Activated CD4-positive, alpha-beta memory T cell treated with anti-CD3 and anti-CD28 coated beads for 36 hours (primary cell): ENCODE results near the gene GPC3. TPM values are rescaled to one million over a fixed set of nuclear protein-coding genes. Genes with fewer than 3 reads are reported as not detected.

Experiments
- CTCF ChIA-PET: fragments of 350-600 bp; sonication (Branson Sonifier 250); formaldehyde crosslinking; loops from one replicate; lab custom pipeline; 2021; ENCODE audit warnings: antibody characterized with exemption, inconsistent platforms; lab: Charles Lee
- POLR2A ChIA-PET: fragments of 350-600 bp; sonication (Branson Sonifier 250); formaldehyde crosslinking; loops from one replicate; lab custom pipeline; 2021; ENCODE audit warnings: antibody characterized with exemption; lab: Charles Lee
- DNase-seq: peaks from one replicate; pipeline ENCODE4 v3.0.0-alpha.2; 2020
- H3K27ac Mint-ChIP-seq: one replicate; pipeline ENCODE4 v1.8.0; 2021; ENCODE audit warnings: mixed read lengths
- H3K27me3 Mint-ChIP-seq: one replicate; pipeline ENCODE4 v1.8.0; 2021; ENCODE audit warnings: mixed read lengths
- H3K36me3 Mint-ChIP-seq: one replicate; pipeline ENCODE4 v1.8.0; 2021; ENCODE audit warnings: mixed read lengths
- H3K4me1 Mint-ChIP-seq: one replicate; pipeline ENCODE4 v1.8.0; 2021; ENCODE audit warnings: low read depth, mixed read lengths
- H3K4me3 Mint-ChIP-seq: one replicate; pipeline ENCODE4 v1.8.0; 2021; ENCODE audit warnings: mild to moderate bottlenecking, mixed read lengths
- H3K9me3 Mint-ChIP-seq: one replicate; pipeline ENCODE4 v1.8.0; 2021; ENCODE audit warnings: mixed read lengths
- intact Hi-C: fragments of 100-400 bp; cut with micrococcal nuclease; formaldehyde crosslinking; loops from one replicate; pipeline ENCODE4 v1.15.1; 2023
- total RNA-seq, 2 experiments: library from RNA; stranded (reverse); gene quantifications; one replicate each; pipeline ENCODE4 v1.2.3, GENCODE V29; 2021

The GPC3 gene
- total RNA-seq, 2 experiments from 2014 or later = 0.14 to 0.39 TPM

DNA sequence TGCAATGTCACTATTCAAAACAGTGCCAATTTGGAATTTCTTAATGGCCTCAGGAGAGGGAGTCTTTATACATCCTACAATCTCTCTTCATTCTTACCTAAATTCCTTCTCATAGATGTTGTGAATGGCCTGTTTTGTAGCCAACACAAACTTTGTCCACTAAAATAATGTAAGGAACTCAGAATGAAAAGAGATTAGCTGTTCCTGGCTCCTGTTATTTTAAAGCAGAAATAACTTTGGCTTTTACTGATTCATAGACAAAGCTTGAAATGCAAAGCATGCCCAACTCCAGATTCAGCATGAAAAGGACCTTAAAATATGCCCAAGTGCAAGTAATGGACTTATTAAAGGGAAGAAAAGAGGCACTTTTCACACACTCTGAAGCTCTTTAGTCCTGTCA lies 424.1 kb downstream of the GPC3 start:
- ChIA-PET CTCF (no interaction called here), POLR2A (no interaction called here)
- no peaks in the 10 kb centered on the region for H3K4me1 Mint-ChIP-seq
- no peaks in the 10 kb centered on the region for H3K36me3 Mint-ChIP-seq
- no peak for DNase-seq
- intact Hi-C loops = no loop called here
- H3K27ac Mint-ChIP-seq = no peak overlapping the region
- no peaks in the 10 kb centered on the region for H3K9me3 Mint-ChIP-seq
- H3K27me3 Mint-ChIP-seq = no peaks in the 10 kb centered on the region
- no peak overlapping the region for H3K4me3 Mint-ChIP-seq

DNA sequence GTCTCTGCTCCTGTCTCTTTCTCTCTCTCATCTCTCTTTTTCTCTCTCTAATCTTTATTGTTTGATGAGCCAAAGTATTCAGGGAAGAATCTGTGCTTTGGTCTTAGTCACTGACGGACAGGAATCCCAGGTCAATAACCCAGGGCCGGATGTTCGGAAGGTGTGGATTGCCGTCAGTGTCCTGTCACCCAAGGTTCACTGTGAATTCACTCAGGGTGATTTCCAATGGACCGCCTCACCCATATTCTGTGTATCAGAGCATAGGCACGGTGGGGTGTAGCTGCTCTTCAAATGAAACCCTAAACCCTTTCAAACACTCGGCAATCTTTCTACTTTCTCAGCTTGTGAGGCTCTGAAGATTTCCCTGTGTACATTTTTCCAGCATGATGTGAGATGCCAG lies 425.5 kb downstream of the GPC3 start:
- Mint-ChIP-seq H3K4me3 (no peak overlapping the region), H3K36me3 (peaks cover 2% of the 10 kb centered on the region), H3K27ac (no peak overlapping the region), H3K27me3 (peaks cover 3% of the 10 kb centered on the region), H3K4me1 (no peaks in the 10 kb centered on the region), H3K9me3 (peaks cover 3% of the 10 kb centered on the region)
- intact Hi-C loops = no loop called here
- ChIA-PET POLR2A (no interaction called here), CTCF (no interaction called here)
- no peak for DNase-seq

DNA sequence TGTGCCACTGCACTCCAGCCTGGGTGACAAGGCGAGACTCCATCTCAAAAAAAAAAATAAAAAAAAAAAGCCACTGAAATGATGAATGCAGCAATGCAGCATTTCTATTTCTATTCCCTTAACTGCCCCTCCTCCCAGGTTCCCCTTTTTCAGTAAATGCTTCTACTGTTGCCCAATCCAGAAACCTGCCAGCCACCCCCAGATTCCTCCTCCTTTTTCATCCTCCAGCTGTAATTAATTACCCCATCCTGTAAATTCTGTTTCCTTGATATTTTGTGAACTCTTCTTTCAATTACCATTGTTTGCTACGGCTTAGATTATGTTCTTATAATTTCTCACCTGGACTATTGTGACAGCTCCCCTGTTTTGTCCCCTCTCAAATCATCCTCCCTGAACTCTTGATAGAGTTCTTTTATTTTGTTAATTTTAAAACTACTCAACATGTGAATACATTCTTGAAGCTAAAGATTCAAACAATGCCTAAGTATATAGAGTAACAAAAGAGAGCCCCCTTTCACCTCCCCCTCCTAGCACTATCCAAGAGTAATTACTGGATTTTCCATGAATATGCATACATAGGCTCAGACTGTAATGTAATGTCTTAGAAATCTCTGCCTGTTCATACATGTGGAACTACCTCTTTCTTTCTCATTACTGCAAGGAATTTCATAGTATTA lies 429.5 kb downstream of the GPC3 start:
- no peak overlapping the region for H3K27ac Mint-ChIP-seq
- H3K9me3 Mint-ChIP-seq = peaks cover 6% of the 10 kb centered on the region
- H3K27me3 Mint-ChIP-seq = peaks cover 3% of the 10 kb centered on the region
- DNase-seq = no peak
- CTCF ChIA-PET = no interaction called here
- no peak overlapping the region for H3K4me3 Mint-ChIP-seq
- no peaks in the 10 kb centered on the region for H3K4me1 Mint-ChIP-seq
- POLR2A ChIA-PET = no interaction called here
- intact Hi-C loops = no loop called here
- peaks cover 2% of the 10 kb centered on the region for H3K36me3 Mint-ChIP-seq

DNA sequence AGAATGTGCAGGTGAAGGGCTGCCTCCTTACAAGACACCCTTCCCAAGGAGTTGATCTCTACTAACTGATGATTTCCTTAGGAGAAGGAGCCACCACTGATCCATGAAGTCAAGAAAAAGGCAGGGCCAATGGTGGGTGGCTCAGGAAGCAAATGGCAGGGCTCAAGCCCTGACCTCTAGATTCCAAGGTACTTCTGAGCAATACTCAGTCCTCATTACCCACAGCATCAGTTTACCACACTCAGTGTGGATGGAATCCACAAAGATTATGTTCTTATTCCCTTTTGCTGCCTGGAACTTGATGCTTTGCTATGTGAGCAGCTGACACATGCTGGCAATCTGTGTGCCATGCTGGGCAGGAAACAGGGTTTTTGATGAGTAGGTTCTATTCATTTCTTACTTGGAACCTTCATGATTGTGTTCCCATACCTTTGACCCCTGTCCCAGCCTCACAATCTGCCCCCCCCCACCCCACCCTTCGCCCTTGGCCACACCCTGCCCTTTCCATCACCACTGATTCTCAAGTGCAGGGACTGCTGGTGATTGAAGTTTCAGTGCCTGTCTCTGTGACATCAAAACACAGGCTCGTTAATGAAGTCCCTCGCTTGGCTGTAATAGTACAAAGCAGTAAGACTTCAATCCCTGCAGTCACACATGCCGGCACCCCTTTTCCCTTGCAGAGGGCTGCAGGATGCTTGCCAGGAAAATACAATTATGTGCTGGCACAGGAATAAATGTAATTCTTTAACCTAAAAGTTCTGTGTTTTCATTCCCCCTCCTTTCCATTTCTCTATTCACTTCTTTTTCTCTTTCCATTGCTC lies 434.5 kb downstream of the GPC3 start:
- ChIA-PET POLR2A (no interaction called here), CTCF (no interaction called here)
- Mint-ChIP-seq H3K36me3 (peaks cover 2% of the 10 kb centered on the region), H3K27ac (no peak overlapping the region), H3K4me1 (no peaks in the 10 kb centered on the region), H3K9me3 (peaks cover 8% of the 10 kb centered on the region), H3K27me3 (peaks cover 3% of the 10 kb centered on the region), H3K4me3 (no peak overlapping the region)
- intact Hi-C loops = loop anchor here (1.0 kb wide), 1 partner anchor 12 kb away; no protein-coding TSS in a partner anchor
- no peak for DNase-seq

DNA sequence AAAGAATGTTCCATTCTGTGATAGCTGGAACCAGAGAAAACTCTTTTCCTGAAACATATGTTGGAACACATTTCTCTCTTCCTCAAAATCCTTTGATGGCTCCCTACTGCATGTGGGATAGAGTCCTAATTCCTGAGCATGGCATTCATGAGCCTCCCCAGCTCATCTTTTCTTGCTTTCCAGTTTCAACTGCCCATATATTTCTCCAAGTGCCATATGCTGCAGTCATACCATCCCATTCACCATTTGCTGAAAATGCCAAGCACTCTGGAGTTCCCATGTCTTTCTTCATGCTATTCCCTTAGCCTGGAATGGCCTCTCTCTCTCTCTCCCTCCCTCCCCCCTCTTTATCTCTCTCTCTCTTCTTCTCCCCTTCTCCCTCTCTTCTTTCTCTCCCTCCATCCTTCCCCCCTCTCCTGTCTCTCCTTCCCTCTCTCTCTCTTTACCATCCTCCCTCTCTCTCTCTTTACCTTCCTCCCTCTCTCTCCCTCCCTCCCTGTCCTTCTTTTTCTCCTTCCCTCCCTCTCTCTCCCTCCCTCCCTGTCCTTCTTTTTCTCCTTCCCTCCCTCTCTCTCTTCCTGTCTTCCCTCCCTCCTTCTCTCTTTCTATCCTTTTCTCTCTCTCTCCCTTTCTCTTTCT lies 436.0 kb downstream of the GPC3 start:
- ChIA-PET POLR2A (no interaction called here), CTCF (no interaction called here)
- Mint-ChIP-seq H3K9me3 (peaks cover 3% of the 10 kb centered on the region), H3K4me1 (no peaks in the 10 kb centered on the region), H3K36me3 (no peaks in the 10 kb centered on the region), H3K27me3 (no peaks in the 10 kb centered on the region), H3K4me3 (no peak overlapping the region), H3K27ac (no peak overlapping the region)
- intact Hi-C loops = no loop called here
- no peak for DNase-seq

DNA sequence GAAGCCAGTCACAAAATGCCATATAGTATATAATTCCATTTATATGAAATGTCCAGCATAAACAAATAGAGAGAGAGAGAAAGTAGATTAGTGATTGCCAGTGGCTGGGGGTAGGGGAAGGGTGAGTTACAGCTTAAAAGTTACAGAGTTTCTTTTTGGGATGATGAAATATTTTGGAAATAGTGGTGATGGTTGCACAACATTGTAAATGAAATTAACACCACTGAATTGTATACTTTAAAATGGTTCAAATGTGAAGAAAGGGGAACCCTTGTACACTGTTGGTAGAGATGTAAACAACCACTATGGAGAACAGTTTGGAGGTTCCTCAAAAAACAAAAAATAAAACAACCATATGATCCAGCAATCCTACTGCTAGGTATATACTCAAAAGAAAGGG lies 439.0 kb downstream of the GPC3 start:
- intact Hi-C loops = no loop called here
- DNase-seq = no peak
- ChIA-PET POLR2A (no interaction called here), CTCF (no interaction called here)
- Mint-ChIP-seq H3K9me3 (peaks cover 2% of the 10 kb centered on the region), H3K27me3 (no peaks in the 10 kb centered on the region), H3K4me1 (no peaks in the 10 kb centered on the region), H3K4me3 (no peak overlapping the region), H3K36me3 (no peaks in the 10 kb centered on the region), H3K27ac (no peak overlapping the region)

DNA sequence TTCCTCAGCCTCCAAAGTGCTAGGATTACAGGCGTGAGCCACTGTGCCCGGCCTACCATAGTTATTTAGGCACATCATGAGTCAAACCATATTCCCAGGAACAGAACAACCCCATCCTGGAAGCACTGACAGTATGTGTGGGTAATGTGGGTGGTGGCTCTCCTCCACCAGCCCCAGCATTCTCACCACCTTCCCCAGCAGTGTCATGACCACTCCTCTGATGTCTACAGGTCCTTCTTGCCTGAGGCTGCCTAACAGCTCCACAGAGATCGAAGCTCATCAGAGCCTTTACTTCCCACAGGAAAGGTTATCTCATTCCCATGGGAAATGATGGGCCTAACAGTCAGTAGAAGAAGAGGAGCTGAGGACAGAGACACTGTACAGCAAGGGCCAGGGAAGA lies 440.6 kb downstream of the GPC3 start:
- H3K36me3 Mint-ChIP-seq = no peaks in the 10 kb centered on the region
- CTCF ChIA-PET = no interaction called here
- no peak overlapping the region for H3K4me3 Mint-ChIP-seq
- POLR2A ChIA-PET = no interaction called here
- no peak overlapping the region for H3K27ac Mint-ChIP-seq
- H3K27me3 Mint-ChIP-seq = no peaks in the 10 kb centered on the region
- H3K4me1 Mint-ChIP-seq = no peaks in the 10 kb centered on the region
- intact Hi-C loops = no loop called here
- peaks cover 2% of the 10 kb centered on the region for H3K9me3 Mint-ChIP-seq
- DNase-seq = no peak

DNA sequence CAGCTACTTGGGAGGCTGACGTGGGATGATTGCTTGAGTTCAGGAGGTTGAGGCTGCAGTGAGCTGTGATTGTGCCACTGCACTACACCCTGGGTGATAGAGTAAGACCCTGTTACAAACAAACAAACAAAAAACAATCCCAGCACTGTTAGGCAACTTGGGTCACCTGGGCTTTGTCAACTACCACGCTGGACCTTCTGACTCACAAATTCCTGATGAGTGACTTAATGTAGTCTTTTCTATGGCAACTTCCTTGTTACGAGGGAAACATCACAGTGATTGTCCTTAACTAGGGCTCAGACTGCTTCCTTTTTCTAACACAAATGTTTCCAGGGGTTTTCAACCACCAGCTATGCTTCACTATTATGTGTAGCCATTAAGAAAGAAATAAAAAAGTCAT lies 441.3 kb downstream of the GPC3 start:
- H3K36me3 Mint-ChIP-seq = no peaks in the 10 kb centered on the region
- DNase-seq = no peak
- CTCF ChIA-PET = no interaction called here
- intact Hi-C loops = no loop called here
- H3K4me1 Mint-ChIP-seq = no peaks in the 10 kb centered on the region
- H3K9me3 Mint-ChIP-seq = peaks cover 2% of the 10 kb centered on the region
- no peaks in the 10 kb centered on the region for H3K27me3 Mint-ChIP-seq
- POLR2A ChIA-PET = no interaction called here
- H3K27ac Mint-ChIP-seq = no peak overlapping the region
- H3K4me3 Mint-ChIP-seq = no peak overlapping the region

DNA sequence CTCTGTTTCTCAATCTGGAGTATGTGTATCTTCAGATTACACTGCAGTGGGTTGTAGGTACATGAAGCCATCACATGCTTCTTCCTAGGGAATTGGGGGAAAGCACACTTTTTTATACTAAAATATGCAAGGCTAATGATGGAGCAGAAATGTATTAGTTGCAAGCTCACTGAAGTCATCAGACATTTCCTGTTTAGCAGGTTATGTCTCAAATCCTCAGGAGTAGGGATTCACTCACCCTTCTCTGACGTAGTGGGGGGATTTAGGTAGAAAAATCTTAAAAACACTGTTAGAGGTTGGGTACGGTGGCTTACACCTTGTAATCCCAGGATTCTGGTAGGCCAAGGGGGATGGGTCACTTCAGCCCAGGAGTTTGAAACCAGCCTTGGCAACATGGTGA lies 441.7 kb downstream of the GPC3 start:
- no peak for DNase-seq
- no peaks in the 10 kb centered on the region for H3K4me1 Mint-ChIP-seq
- peaks cover 2% of the 10 kb centered on the region for H3K9me3 Mint-ChIP-seq
- H3K4me3 Mint-ChIP-seq = no peak overlapping the region
- ChIA-PET POLR2A (no interaction called here), CTCF (no interaction called here)
- no peaks in the 10 kb centered on the region for H3K36me3 Mint-ChIP-seq
- H3K27me3 Mint-ChIP-seq = no peaks in the 10 kb centered on the region
- intact Hi-C loops = no loop called here
- H3K27ac Mint-ChIP-seq = no peak overlapping the region

DNA sequence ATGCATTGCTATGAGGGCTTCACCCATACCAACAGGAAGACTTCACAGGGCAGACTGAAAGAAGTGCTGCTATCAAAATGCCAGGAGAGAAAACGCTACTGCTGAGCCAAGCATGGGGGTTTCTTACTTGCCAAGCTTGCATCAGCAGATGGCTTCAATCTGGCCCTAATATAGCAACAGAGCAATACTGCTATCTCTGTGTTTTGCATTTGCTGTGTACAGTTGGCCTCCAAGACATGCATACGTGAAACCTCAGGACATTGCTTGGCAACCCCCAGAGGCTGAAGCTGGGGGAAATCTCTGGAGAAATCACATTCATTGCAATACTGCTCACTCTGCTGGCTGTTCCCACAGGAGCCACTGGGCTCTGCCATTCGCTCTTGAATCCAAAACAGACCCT lies 442.9 kb downstream of the GPC3 start:
- intact Hi-C loops = no loop called here
- no peak for DNase-seq
- Mint-ChIP-seq H3K27me3 (no peaks in the 10 kb centered on the region), H3K27ac (no peak overlapping the region), H3K4me3 (no peak overlapping the region), H3K36me3 (no peaks in the 10 kb centered on the region), H3K9me3 (peaks cover 2% of the 10 kb centered on the region), H3K4me1 (no peaks in the 10 kb centered on the region)
- ChIA-PET CTCF (no interaction called here), POLR2A (no interaction called here)

DNA sequence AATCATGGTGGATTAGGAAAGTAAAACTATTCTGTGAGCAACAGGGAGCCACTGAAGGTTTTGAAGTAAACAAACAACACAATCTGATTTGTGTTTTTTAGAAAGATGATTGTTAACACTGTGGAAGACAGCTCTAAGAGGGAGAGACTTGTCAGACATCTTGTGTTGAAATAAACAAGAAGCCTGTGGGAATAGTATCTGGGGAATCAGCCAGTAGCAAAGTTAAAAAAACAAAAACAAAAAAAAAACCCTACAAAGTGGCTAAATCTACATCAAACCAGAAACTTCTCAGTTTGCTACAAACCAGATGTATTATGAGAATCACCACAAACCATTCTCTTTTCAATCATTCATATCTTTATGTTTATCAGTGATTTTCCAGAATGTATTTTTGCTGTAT lies 444.4 kb downstream of the GPC3 start:
- Mint-ChIP-seq H3K9me3 (no peaks in the 10 kb centered on the region), H3K4me3 (no peak overlapping the region), H3K4me1 (no peaks in the 10 kb centered on the region), H3K27me3 (no peaks in the 10 kb centered on the region), H3K36me3 (no peaks in the 10 kb centered on the region), H3K27ac (no peak overlapping the region)
- intact Hi-C loops = no loop called here
- CTCF ChIA-PET = no interaction called here
- no peak for DNase-seq
- POLR2A ChIA-PET = no interaction called here

DNA sequence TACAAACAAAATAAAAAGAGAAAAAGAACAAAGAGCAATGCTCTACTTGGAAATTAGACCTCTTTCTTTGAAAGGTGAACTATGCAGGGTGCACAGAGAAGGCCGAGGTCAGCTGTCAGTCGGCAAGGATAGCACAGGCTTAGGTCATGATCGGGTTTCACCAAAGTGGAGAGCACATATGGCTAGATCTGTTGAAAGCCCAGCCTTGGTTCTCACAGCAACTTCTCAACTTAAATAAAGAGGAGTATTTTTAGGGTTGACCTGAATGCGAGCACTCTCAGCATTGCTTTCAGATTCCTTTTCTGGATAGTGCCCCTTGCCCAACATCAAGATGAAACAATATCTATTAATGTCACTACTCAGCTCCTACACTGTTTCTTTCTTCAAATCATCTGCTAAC lies 447.2 kb downstream of the GPC3 start:
- Mint-ChIP-seq H3K27me3 (no peaks in the 10 kb centered on the region), H3K27ac (no peak overlapping the region), H3K36me3 (no peaks in the 10 kb centered on the region), H3K4me1 (no peaks in the 10 kb centered on the region), H3K4me3 (no peak overlapping the region), H3K9me3 (no peaks in the 10 kb centered on the region)
- intact Hi-C loops = no loop called here
- POLR2A ChIA-PET = no interaction called here
- DNase-seq = no peak
- CTCF ChIA-PET = no interaction called here
